ENCODE data around the gene DCXR. TPM values are rescaled to one million over a fixed set of nuclear protein-coding genes. Genes with fewer than 3 reads are reported as not detected.

DCXR gene
- total RNA-seq, 2 donors from 2014 or later = 169 to 213 TPM

GRCh38 chr17:81996757-81997441 is 40.6 kb downstream of the DCXR start:
- no peak overlapping the region for H3K4me3 ChIP-seq
- H3K27ac ChIP-seq = no peak overlapping the region
- no peak for TF ChIP-seq CTCF (IDR thresholded peaks at IDR 0.05)
- no peaks in the 10 kb centered on the region for H3K36me3 ChIP-seq
- H3K27me3 ChIP-seq = no peaks in the 10 kb centered on the region
- no peak for DNase-seq (ENCODE audit: low spot score)
- H3K9me3 ChIP-seq = no peaks in the 10 kb centered on the region
- H3K4me1 ChIP-seq = peaks cover 0 to 9% of the 10 kb centered on the region in 2 donors

GRCh38 chr17:81996232-81996756 is 41.2 kb downstream of the DCXR start:
- peaks cover 0 to 16% of the 10 kb centered on the region in 2 donors for H3K4me1 ChIP-seq

GRCh38 chr17:81995463-81996231 is 41.9 kb downstream of the DCXR start:
- H3K27me3 ChIP-seq = no peaks in the 10 kb centered on the region
- H3K4me3 ChIP-seq = no peak overlapping the region
- TF ChIP-seq CTCF (IDR thresholded peaks at IDR 0.05) = no peak
- no peak overlapping the region for H3K27ac ChIP-seq
- H3K36me3 ChIP-seq = no peaks in the 10 kb centered on the region
- H3K4me1 ChIP-seq = peaks cover 0 to 21% of the 10 kb centered on the region in 2 donors
- no peak for DNase-seq (ENCODE audit: low spot score)
- H3K9me3 ChIP-seq = no peaks in the 10 kb centered on the region

More at GRCh38 chr17:81996232-81996756, 41.2 kb downstream of the DCXR start:
- Histone ChIP-seq H3K9me3 (no peaks in the 10 kb centered on the region), H3K27me3 (no peaks in the 10 kb centered on the region), H3K4me3 (no peak overlapping the region), H3K27ac (no peak overlapping the region), H3K36me3 (no peaks in the 10 kb centered on the region)
- no peak for DNase-seq (ENCODE audit: low spot score)
- TF ChIP-seq CTCF (IDR thresholded peaks at IDR 0.05) = no peak

GRCh38 chr17:81994593-81995462 is 42.7 kb downstream of the DCXR start:
- no peaks in the 10 kb centered on the region for H3K9me3 ChIP-seq
- TF ChIP-seq CTCF (IDR thresholded peaks at IDR 0.05) = no peak
- H3K27ac ChIP-seq = no peak overlapping the region
- peaks cover 0 to 21% of the 10 kb centered on the region in 2 donors for H3K4me1 ChIP-seq
- no peak for DNase-seq (ENCODE audit: low spot score)
- no peak overlapping the region for H3K4me3 ChIP-seq
- no peaks in the 10 kb centered on the region for H3K27me3 ChIP-seq
- no peaks in the 10 kb centered on the region for H3K36me3 ChIP-seq

GRCh38 chr17:81993729-81994592 is 43.5 kb downstream of the DCXR start:
- no peak overlapping the region for H3K27ac ChIP-seq
- peaks cover 0 to 21% of the 10 kb centered on the region in 2 donors for H3K4me1 ChIP-seq
- no peaks in the 10 kb centered on the region for H3K36me3 ChIP-seq
- no peaks in the 10 kb centered on the region for H3K9me3 ChIP-seq
- no peak overlapping the region for H3K4me3 ChIP-seq
- H3K27me3 ChIP-seq = no peaks in the 10 kb centered on the region
- no peak for TF ChIP-seq CTCF (IDR thresholded peaks at IDR 0.05)
- no peak for DNase-seq (ENCODE audit: low spot score)
